NCI-H128 (cell line): Measurements from ENCODE around the gene RGS3.

Source experiments
- DNase-seq: peaks from one replicate; lab custom pipeline; 2025; ENCODE audit not compliant: unreplicated experiment; lab: John Stamatoyannopoulos, UW

Gene RGS3

DNA sequence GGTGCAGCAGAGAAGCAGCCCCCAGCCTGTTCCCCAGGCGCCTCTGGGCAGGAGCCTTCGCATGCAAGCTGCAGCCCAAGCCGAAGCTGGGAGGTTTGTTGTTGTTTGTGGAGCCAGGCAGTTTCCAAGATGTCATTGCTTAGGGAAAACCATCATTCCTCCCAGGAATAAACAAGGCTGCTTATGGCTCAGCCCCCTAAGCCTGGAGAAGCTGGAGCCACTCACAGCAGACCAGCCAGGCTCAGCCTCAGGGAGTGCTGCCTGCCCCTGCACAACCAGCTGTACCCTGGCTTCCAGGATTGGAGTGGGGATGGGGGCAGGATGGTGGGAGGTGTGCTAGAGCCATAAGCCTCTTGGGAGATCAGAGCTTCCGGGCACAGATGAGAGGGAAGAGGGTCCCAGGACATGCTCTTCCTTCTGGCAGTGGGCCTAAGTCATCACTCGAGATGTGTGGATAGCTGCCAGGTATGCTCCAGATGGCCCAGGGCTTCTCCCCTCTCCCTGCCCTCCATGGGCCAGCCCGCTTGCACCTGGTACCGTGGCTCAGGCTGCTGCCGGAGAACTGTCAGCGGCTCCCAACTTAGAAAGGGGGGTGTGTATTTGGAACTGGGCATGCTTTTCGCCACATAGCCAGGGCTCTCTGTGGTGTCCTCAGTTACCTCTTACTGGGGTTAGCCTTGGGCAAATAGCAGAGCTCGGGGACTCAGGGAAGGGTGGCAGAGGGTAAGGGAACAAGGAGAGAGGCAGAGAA lies 105.2 kb downstream of the RGS3 start:
- no peak for DNase-seq

DNA sequence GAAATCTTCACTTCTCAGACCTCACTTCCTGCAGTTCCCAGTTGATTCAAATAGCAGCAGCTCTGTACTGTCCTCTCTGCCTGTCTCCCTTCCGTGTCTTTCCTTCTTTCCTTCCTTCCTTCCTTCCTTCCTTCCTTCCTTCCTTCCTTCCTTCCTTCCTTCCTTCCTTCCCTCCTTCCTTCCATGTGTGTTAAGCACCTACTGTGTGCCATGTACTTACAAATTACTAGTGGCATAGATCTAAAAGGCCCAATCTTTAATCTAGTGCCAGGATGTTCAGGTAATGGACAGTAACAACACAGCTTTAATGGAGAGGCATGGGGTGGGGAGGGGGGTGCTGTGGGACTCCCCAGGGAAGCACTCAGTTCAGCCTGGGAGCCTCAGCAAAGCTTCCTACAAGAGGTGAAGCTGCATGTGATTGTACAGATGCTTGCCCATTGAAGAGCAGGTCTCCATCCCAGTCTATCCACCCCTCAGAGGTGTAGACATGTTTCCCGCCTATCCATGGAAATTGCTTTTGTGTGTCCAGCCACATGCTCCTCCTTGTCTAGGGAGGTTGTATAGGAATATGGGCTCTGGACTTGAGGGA lies 106.0 kb downstream of the RGS3 start:
- no peak for DNase-seq

DNA sequence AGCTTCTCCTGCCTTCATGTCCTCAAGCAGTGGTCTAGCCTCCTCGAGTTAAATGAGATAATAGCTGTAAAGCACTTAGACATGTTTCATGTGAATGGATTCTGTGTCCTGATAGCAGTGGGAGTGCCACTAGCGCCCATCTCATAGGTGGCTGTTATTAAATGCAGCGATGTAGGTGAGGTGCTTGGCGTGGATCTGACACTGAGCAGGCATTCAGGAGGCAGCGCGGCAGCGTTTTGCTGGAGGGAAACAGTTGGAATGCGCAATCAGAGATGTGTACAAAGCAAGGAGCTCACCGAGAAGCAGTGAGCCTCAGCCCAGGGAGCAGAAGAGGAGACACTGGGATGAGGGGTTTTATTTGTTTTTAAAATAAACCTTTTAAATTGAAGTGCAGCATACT lies 106.6 kb downstream of the RGS3 start:
- no peak for DNase-seq

DNA sequence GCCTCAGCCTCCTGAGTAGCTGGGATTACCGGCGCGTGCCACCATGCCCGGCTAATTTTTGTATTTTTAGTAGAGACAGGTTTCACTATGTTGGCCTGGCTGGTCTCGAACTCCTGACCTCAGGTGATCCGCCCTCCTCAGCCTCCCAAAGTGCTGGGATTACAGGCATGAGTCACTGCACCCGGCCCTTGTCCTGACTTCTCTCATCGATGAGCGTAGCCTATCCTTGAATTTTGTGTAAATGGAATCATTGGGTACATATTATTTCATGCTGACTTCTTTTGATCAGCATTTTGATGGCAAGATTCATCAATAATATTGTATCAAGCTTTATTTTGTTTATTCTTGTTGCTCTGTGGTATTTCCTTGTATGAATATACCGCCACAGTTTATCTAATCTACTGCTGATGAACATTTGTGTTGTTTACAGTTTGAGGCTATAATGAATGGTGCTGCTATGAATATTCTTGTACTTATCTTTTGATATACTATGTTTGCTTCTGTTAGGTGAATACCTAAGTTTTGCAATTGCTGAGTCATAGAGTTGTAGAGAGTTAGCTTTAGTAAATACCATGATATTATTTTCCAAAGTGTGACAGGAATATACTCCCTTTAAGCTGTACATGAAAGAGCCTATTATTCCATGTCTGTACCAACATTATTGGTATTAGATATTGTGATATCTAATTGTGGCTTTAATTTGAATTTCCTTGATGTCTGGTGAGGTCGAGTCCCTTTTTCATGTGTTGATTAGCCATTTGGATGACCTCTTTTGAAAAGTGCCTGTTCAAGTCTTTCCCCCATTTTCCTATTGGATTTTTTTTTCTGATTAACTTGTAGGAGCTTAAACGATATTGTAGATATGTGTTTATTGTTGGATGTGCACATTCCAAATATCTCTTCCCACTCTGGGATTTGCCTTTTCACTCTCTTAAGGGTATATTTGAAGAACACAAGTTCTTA lies 107.5 kb downstream of the RGS3 start:
- no peak for DNase-seq

DNA sequence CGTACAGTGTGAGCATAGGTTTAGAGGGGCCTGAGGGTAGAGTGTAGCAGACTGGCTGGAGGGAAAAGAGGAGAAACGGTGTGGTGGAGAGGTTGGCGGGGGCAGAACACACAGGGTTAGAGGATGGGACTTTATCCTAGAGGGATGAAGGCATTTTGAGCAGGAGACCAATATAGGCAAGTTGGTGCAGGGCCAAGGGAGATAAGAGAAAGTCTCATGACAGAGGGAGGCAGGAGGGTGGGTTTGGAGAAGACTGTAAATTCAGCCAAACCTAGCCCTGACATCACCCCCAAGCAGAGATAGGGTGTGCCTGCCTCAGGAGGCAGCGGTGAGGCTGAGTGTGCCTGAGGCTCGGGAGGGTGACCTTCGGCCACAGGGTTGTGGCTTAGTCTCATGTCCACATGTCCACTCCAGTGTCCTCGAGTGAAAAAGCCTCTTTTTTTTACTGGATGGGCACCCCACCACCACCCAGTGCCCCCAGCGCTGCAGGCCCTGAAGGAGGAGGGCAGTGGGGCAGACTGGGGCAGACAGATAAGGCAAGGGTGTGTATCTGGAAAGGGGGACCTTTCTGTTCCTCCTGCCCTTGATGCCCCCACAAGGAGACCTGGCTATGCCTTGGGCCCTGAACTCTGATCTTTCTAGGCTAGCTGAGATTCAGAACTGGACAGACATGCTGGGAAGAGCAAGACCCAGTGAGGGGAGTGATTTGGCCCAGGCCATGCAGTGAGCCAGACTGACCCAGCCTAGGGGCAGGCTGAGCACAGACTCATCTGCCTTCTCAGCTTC lies 108.7 kb downstream of the RGS3 start:
- no peak for DNase-seq

DNA sequence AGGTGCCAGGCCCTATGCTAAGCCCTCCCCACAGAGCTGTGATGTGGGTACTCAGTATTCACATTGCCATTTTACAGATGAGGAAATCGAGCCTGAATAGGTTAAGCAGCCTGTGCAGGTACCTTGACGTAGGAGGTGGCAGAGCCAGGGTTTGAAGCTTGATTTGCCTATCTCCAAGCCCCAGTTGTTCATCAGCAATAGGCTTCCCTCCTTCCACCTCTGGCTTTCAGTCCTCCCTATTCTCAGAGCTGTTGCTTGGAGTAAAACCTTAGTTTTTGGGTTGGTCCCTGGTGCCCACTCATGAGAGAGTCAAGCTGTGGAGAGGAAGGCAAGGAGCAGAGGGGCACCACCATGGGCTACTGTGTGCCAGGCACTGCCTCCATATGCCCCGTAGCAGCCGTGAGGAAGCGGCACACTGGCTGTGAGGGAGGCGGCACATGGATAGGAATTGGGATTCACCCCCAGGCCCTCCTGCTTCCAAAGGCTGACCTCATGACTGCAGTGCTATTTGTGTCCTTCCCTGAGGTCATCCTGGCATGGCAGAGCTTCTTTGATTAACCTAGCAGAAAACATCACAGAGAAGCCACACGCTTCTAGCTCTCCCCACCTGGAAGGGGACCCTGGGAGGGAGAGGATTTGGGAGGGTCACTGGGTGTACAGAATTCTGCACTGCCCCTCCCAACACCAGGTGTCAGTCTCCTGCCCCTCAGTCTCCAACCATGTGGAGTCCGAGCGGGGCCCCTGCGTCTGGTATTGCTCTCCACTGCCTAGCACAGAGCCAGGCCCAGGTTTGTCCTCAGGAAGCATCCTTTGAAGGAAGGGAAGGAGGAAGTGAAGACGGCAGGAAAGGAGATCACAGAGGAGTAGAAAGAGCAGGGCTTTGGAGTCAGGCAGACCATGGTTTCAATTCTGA lies 109.8 kb downstream of the RGS3 start:
- no peak for DNase-seq

DNA sequence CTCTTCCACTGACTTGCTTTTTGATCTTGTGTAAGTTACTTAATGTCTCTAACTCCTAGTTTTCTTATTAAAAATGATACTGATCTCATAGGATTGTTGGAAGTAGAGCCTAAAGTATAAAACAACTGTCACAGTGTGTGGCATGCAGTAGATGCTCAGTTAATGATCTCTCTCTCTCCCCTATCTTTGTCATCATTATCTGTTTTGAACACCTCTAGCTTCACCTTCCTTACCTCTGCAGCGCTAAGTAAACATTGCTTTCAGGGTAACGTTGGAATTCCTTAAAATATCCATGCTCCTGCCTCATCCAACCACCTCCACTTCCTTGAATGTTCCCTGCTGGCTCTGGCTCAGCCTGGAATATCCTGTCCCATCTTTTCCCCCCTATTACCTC lies 110.4 kb downstream of the RGS3 start:
- no peak for DNase-seq

DNA sequence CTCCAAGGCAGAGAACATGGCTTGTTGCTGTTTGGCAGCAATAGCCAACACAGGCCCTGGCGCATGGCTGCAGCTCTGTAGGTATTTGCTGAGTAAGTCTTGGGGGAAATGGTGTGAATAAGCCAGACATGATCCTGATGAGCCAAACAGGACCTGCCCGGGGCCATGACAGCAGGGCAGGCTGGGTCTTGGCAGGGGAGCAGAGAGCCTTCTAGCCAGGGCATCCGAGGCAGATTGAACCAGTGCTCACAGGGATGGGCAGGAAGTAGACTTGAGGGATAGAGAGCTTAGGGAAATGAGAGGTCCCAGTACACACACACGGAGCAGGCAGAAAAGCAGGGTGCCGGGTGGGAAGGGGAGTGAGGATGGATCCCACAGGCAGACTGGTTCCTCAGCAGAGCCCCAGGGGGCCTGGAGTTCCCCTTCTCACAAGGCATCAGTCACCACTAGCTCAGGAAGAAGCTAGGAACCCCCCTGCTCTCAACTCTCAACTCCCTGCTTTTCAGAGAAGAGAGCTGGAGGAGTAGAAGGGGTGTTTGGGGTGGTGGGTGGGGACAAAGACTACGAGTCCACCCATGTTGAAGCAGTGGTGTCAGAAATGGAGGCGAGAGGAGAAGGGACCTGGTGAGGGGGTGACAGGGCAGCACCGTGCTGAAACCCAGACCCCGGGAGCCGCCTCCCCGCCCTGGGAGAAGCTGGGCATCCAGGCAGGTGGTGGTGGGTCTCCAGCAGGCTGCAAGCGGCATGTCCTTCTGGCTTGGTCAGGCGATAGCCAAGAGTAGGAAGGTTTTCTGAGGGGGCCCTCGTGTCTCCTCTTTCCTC lies 111.1 kb downstream of the RGS3 start:
- DNase-seq: no peak

DNA sequence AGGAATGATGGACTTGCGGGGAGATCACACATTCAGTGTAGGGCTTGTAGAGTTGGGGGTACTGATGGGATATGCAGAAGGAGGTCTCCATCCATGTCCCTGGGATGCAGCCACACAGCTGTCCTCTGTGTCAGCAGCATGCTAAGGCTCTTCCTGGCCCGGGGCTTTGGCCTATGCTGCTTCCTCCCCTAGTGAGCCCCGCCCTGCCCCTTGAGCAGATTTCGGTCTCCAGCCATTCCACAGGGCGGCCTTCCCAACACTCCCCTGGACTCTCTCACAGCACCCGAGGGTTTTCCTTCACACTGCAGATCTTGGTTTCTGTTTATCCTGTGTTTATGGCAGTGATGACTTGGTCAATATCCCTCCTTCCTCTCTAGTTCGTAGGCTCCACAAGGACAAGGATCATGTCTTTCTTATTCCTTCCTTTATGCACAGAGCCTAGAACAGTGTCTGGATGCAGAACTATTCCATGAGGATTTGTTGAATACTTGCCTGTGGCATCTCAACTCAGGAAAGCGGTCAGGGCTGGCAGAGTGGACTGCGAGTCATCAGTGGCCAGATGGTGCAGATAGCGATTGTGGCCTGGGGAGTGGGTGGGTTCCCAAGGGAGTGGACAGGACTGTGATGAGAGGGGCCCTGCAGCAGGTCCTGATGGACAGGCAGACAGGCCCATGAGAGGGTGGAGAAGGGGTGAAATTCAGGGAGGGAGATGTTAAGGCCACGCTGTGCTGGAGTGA lies 114.2 kb downstream of the RGS3 start:
- no peak for DNase-seq

DNA sequence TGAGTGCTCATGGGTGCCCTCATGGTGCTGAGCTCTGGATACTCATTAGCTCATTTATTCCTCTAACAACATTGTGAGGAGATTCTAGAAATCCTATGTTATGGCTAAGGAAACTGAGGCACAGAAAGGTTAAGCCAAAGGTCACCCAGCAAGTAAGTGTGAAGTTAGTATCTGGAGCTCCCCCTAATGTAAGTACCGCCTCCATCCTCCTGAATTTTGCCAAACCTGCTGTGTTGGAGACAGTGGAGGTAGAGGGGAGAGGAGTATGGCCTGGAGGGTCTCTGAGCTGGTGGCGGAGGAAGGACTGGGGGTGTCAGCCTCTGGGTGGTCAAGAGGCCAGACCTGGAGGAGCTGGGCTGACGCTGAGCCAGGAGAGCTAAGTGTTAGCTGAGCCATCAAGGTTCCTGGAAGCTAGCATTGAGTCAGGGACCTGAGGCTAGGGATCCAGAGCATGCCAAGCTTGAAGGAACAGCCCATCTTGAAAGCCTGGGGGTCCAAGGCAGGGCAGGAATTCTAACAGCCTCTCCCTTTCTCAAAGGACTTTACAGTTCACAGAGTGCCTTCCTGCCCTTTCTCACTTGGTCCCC lies 114.8 kb downstream of the RGS3 start:
- no peak for DNase-seq

DNA sequence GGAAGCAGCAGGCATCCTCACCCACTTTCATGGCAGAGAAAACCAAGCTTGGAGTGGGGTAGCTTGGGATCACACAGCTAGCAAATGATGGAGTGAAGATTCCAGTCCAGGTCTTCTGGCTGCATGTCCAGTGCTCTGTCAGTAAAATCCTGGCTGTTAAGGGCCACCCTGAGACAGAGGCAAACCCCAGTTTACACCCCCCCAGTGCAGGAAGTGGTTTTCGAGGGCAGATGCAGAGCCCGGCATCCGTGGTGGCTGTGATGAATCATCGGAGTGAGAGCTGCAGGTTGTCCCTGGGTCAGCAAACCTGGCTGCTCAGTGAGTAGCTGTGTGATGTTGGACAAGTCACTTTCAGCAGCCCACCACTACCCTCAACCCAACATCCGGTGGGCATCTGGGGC lies 115.4 kb downstream of the RGS3 start:
- no peak for DNase-seq

DNA sequence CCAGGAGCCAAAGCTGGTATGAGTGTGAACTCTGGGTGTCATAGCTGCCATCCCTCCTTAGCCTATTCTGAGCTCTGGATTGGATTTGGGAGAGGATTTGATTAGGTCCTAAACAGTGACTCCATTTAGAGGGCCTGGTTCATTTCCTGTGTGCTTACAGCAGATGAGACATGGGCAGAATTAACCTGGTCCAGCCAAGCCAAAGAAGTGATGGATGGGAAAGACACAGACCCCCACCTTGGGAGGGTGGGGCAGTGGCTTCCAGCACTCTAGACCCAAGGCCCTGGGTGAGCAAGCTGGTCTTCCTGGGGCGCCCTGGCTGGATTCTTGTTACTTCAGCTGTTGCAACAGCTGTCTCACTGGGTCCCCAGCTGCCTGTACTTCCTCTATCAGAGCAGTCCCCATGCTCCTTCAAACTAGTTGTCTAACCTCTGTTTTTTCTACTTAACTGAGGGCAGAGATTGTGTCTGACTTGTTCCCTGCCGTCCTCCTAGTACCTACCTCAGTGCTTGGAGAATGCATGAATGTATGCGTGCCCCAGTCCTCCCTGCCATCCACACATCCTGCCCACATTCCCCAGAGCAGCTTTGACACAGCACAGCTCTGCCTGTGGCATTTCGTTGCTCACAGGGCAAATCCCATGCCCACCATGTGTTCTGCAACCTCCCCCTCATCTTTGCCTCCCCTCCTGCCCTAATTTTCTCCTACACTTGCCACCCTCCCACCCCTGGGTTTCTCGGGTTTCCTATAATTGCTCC lies 115.9 kb downstream of the RGS3 start:
- no peak for DNase-seq

DNA sequence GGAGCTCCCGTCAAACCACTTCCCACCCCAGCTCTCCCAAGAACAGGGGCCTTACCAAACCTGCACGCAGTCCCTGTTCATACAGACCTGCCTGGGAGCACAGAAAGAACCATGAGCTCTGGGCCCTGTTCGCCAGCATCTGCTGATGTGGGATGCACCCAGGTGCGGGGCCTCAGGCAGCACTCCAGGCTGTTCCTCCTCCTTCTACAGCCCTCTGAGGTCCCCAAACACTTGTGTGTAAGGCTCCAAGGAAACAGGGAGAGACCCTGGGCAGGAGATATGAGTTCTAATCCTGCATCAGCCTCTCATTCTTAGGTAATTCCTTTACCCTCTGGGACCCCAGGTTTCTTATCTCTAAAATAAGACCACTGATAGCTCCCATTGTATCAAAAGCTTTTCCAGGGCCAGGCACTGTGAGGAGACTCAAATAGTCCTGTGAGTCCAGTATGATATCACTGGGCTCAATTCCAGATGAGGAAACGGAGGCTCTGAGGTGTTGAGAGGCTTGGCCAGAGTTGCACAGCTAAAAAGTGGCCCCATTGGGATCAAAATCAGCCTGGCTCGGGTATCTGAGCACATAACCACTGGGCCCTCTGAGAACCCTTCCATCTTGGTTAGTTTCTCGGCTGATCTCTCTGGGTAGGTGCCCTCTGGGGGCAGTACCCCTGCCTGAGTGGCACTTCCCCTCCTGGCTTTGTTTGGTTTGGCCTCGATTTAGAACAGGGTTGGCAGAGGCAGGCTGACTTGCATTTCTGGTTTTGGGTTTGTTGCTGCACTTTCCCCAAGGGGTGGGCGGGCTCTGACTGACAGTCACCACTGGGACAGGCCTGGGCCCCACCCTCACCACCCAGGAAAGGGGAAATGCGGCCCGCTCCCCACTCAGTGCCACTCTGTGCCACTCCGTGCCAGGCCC lies 116.8 kb downstream of the RGS3 start:
- no peak for DNase-seq

DNA sequence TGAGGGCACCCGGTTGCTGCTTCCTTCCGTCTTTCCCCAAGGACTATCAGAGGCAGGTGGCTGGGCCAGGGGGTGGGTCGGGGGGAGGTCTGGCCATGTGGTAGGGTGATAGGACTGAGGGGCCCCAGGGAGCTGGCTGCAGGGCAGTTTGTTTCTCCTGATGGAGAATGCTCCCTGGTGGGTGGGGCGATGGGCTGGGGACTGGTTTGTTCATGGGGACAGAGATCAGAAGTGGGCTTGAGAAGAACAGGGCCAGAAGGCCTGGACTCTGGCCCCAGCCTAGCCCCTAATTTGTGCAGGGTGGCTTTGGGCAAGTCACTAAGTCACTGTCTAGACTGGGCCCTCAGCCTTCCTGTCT lies 117.4 kb downstream of the RGS3 start:
- no peak for DNase-seq

DNA sequence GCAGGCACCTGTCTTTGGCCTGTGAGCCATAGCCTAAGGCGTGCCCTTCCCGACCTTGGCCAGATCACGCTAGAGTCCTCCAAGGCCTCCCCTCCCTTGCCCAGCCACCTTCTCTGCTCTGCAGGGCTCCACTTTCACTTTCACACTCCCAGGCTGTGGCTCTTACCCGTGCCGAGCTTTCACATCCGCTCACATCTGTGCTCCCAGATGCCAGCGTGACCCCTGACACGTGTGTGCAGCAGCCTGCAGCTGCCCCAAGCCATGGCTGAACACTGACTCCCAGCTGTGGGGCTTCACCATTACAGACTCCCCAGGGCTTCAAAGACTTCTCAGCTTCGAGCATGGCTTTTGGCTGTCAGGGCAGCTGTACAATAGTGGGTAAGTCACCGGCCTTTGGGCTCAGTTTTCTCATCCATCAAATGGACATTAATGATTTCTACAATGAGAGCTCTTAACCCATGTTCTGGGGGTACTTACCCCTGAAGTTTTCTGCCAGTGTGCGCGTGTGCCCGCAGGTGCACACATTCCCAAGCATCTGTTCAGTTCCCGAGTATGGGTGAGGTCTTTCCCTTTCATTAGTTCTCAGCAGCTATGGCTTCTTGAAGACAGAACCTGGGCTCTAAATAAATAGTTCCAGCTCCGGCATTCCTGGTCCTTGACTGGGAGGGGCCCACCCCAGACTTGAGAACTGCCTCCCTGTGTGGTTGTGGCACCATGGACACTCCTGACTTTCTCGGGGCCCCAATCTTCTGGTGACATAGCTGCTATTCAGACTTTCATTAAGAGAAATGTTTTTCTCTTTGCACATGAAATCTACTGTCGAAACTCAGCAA lies 118.6 kb downstream of the RGS3 start:
- DNase-seq: no peak
